Activated B cell treated with CpG ODN at 0.5 μM for 24 hours (primary cell): ENCODE results near the gene ARMC3. TPM values are rescaled to one million over a fixed set of nuclear protein-coding genes. Genes with fewer than 3 reads are reported as not detected.
"Not testable (repeated sequence)": the region's sequence is repeated elsewhere in the genome, so short reads cannot be mapped to it uniquely, and the experiment has no call there.

Source experiments
- ATAC-seq: fragments of 200-7000 bp; cut with Tn5 transposase; one replicate; pipeline ENCODE4 v1.10.0; 2021; ENCODE audit warnings: low read depth, mild to moderate bottlenecking, moderate library complexity
- CTCF ChIA-PET: fragments of 350-600 bp; sonication (Branson Sonifier 250); formaldehyde crosslinking; loops from one replicate; lab custom pipeline; 2021; ENCODE audit warnings: antibody characterized with exemption; lab: Charles Lee
- POLR2A ChIA-PET: fragments of 350-600 bp; sonication (Branson Sonifier 250); formaldehyde crosslinking; loops from one replicate; lab custom pipeline; 2021; ENCODE audit warnings: antibody characterized with exemption; lab: Charles Lee
- DNase-seq: peaks from one replicate; pipeline ENCODE4 v3.0.0; 2022
- H3K27ac Mint-ChIP-seq: one replicate; pipeline ENCODE4 v1.8.0; 2020; ENCODE audit warnings: mixed read lengths
- H3K27me3 Mint-ChIP-seq: one replicate; pipeline ENCODE4 v1.8.0; 2021; ENCODE audit warnings: mixed read lengths
- H3K36me3 Mint-ChIP-seq: one replicate; pipeline ENCODE4 v1.8.0; 2021; ENCODE audit warnings: low read depth, mixed read lengths
- H3K4me1 Mint-ChIP-seq: one replicate; pipeline ENCODE4 v1.8.0; 2021; ENCODE audit warnings: mixed read lengths
- H3K4me3 Mint-ChIP-seq: one replicate; pipeline ENCODE4 v1.8.0; 2020; ENCODE audit warnings: mild to moderate bottlenecking, mixed read lengths
- H3K9me3 Mint-ChIP-seq: one replicate; pipeline ENCODE4 v1.8.0; 2020; ENCODE audit warnings: mixed read lengths
- intact Hi-C: fragments of 100-400 bp; cut with micrococcal nuclease; formaldehyde crosslinking; loops from one replicate; pipeline ENCODE4 v1.15.1; 2024
- total RNA-seq: library from RNA; stranded (reverse); gene quantifications from 2 replicates; pipeline ENCODE4 v1.2.3, GENCODE V29; 2022
- TF ChIP-seq, protein P1 (sequence below): fragments of 200-600 bp; IDR thresholded peaks from one replicate; pipeline ENCODE4 v1.8.0; 2022; ENCODE audit warnings: antibody characterized with exemption, mild to moderate bottlenecking

ARMC3 gene
- total RNA-seq, 1 donor from 2014 or later, result not detected

DNA sequence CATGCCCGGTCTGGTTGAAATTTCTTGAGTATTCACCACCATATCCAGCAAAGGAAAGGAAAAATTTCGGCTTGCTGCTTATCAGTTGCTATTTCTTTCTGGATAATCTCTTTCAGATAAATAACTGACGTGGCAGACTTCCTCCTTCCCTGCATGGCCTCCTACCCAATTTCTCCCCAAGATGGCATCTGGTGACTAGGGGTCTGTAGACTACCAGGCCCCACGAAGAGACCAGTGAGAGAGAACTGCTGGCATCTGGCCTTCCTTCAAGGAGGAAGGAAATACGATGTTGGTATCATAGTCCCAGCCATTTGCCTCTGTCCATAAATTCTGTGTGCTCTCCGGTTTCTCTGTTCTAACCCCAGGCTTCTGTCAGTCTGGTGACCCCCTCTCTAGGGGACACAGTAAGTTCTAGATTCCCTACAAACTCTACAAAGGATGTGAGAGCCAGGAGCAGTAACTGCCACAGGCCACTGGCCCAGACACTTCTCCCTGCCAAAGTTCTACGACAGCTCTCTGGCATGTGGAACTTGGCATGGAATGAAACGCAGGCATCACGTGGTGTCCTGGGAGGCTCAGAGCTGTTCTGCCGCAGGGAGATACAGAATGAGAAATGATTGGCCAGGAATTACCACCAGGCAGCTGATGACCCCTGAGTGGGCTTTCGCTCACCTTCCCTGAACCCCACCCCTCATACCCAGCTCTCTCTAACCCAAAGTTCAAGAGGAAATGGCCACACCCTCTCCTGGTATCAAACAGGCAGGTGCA is 137.5 kb downstream of the ARMC3 start:
- CTCF ChIA-PET, result interaction anchor here (0.6 kb wide), 1 partner anchor 22 kb away, joined by 3 read pairs; no protein-coding TSS in a partner anchor
- Mint-ChIP-seq H3K27ac (no peak overlapping the region), H3K4me1 (no peaks in the 10 kb centered on the region), H3K9me3 (no peaks in the 10 kb centered on the region), H3K27me3 (peaks cover 6% of the 10 kb centered on the region), H3K4me3 (no peak overlapping the region), H3K36me3 (no peaks in the 10 kb centered on the region)
- DNase-seq (no peak), ATAC-seq (no peak)
- TF ChIP-seq, protein P1, sequence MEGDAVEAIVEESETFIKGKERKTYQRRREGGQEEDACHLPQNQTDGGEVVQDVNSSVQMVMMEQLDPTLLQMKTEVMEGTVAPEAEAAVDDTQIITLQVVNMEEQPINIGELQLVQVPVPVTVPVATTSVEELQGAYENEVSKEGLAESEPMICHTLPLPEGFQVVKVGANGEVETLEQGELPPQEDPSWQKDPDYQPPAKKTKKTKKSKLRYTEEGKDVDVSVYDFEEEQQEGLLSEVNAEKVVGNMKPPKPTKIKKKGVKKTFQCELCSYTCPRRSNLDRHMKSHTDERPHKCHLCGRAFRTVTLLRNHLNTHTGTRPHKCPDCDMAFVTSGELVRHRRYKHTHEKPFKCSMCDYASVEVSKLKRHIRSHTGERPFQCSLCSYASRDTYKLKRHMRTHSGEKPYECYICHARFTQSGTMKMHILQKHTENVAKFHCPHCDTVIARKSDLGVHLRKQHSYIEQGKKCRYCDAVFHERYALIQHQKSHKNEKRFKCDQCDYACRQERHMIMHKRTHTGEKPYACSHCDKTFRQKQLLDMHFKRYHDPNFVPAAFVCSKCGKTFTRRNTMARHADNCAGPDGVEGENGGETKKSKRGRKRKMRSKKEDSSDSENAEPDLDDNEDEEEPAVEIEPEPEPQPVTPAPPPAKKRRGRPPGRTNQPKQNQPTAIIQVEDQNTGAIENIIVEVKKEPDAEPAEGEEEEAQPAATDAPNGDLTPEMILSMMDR, result no peak
- intact Hi-C loops, result no loop called here
- POLR2A ChIA-PET, result no interaction called here

DNA sequence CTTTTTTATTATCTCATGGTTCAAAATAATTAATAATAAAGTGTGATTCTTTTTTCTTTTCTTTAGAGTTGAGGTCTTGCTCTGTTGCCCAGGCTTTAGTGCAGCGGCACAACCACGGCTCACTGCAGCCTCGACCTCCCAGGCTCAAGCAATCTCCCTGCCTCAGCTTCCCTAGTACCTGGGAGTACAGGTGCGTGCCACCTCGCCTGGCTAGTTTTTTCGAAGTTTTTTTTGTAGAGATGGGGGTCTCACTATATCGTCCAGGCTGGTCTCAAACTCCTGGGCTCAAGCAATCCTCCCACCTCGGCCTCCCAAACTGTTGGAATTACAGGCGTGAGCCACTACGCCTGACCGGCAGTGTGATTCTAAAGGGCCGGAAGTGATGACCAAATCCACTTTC is 139.5 kb downstream of the ARMC3 start:
- no peak overlapping the region for H3K4me3 Mint-ChIP-seq
- no peaks in the 10 kb centered on the region for H3K36me3 Mint-ChIP-seq
- no peak overlapping the region for H3K27ac Mint-ChIP-seq
- ATAC-seq (no peak), DNase-seq (no peak)
- no peaks in the 10 kb centered on the region for H3K4me1 Mint-ChIP-seq
- peaks cover 10% of the 10 kb centered on the region for H3K27me3 Mint-ChIP-seq
- H3K9me3 Mint-ChIP-seq, result no peaks in the 10 kb centered on the region
- intact Hi-C loops, result no loop called here
- CTCF ChIA-PET, result no interaction called here
- TF ChIP-seq, protein P1, result no peak
- POLR2A ChIA-PET, result no interaction called here

DNA sequence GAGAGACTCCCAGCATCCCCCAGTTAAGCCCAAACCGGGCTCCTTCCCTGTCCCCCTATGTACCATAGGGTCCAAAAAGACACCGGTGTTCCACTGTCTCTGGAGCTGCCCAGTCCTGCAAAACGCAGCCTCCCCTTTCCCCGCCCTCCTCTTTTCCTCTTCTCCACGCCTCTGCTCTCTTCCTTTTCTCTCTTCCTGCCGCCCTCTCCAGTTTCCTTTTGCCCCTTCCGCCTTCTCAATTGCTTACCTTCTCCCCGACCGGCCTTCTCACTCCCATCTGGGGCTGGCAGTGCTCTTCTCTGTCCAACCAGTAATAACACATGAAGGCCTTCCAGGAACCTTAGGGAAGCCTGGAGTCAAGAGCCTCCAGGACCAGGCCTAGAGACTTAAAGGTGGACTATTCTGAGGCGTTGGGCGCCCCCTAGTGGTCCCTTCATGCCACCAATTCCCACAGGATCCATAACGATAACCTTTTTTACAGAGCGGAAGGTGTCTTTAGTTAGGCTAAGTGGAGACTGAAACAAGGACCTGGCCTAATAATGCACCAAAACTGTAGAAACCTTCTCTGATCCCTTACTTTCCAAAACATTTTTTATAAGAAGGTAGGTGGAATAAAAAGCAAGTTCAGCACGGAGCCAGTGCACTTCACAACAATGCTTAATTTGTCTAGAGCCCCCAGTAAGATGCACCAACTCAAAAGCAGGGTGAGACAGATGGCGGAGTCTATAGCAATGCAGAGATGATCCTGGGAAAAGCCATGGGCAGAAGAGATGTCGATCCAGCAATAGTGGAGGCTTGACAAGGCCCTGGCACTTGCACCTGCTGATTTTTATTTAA is 140.3 kb downstream of the ARMC3 start:
- H3K27ac Mint-ChIP-seq, result no peak overlapping the region
- peak; percentile 41 for DNase-seq
- TF ChIP-seq, protein P1, result no peak
- ATAC-seq, result peak; percentile 58
- no peaks in the 10 kb centered on the region for H3K36me3 Mint-ChIP-seq
- H3K27me3 Mint-ChIP-seq, result peaks cover 10% of the 10 kb centered on the region
- intact Hi-C loops, result loop anchor here (1.0 to 2.0 kb wide), 6 partner anchors 79 to 1989 kb away; no protein-coding TSS in a partner anchor
- no peaks in the 10 kb centered on the region for H3K9me3 Mint-ChIP-seq
- ChIA-PET POLR2A (no interaction called here), CTCF (interaction anchor here (1.0 kb wide), 1 partner anchor 1075 kb away, joined by 6 read pairs; no protein-coding TSS in a partner anchor)
- no peaks in the 10 kb centered on the region for H3K4me1 Mint-ChIP-seq
- H3K4me3 Mint-ChIP-seq, result no peak overlapping the region

DNA sequence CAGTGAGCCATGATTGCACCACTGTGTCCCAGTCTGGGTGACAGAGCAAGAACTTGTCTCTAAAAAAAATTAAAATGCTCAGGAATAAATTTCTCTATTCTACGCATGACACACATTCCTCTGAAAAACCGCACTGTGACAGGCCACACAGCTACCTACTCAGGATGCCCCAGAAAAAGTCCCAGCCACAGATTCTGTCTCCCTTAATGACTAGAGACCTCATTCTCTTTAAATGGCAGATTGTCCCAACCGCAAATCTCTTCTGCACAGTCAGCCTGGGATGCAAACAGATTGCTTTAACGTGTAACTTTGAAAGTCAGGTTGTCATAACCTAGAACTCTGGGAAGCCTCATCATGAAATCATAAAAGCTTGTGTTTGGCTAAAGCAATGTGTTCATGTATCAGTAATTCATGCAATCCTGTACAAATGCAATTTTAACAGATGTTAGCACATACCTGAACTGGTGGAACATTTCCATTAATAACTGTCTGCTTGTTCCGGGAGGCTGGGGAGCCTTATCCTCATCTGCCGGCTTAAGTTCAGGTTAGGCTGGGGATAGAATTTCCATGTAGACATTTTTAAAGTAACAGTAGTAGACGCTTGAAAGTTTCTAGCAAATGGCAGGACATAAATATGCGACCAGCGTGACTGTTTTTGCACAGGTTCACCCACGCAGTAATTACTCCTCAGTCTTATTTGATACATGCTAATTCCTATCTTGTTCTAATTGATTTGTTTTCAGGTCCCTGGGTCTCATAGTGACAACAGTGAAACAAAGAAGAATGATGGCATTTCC is 141.4 kb downstream of the ARMC3 start:
- H3K27me3 Mint-ChIP-seq, result peaks cover 16% of the 10 kb centered on the region
- H3K36me3 Mint-ChIP-seq, result no peaks in the 10 kb centered on the region
- no peaks in the 10 kb centered on the region for H3K4me1 Mint-ChIP-seq
- intact Hi-C loops, result loop anchor here (2.0 kb wide), 2 partner anchors 810 to 1990 kb away; no protein-coding TSS in a partner anchor
- H3K4me3 Mint-ChIP-seq, result no peak overlapping the region
- CTCF ChIA-PET, result interaction anchor here (1.0 kb wide), 1 partner anchor 1076 kb away, joined by 6 read pairs; no protein-coding TSS in a partner anchor
- POLR2A ChIA-PET, result no interaction called here
- H3K9me3 Mint-ChIP-seq, result no peaks in the 10 kb centered on the region
- no peak for DNase-seq
- no peak for ATAC-seq
- H3K27ac Mint-ChIP-seq, result no peak overlapping the region
- TF ChIP-seq, protein P1, result no peak

DNA sequence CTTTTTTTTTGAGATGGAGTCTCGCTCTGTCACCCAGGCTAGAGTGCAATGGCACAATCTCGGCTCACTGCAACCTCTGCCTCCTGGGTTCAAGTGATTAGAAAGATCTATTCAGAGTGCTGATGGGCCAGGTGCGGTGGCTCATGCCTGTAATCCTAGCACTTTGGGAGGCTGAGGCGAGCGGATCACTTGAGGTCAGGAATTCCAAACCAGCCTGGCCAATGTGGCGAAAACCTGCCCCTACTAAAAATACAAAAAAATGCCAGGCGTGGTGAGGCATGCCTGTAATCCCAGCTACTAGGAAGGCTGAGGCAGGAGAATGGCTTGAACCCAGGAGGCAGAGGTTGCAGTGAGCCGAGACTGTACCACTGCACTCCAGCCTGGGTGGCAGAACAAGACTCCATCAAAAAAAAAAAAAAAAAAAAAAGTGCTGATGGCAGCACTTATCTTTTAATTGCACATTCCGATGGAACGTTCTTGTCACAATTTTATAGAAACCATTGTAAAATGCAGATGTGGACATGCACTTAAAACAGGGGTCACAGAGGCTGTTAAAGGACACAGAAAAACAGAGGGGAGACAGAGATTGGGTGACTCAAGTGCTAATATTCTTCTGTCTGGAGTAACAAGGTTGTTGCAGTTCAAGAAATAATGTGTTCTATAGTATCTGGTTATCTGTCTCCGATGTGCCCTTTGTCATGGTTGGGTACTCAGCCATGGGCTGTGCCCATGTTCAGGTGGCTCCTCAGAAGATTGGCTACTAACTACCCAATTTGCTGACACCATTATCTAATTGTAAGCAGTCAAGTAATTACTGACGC is 142.4 kb downstream of the ARMC3 start:
- H3K27ac Mint-ChIP-seq, H3K36me3 Mint-ChIP-seq, CTCF ChIA-PET, DNase-seq, ATAC-seq, H3K4me3 Mint-ChIP-seq, POLR2A ChIA-PET, H3K4me1 Mint-ChIP-seq, H3K9me3 Mint-ChIP-seq: not testable (repeated sequence)
- intact Hi-C loops, result loop anchor here (5.0 kb wide), 1 partner anchor 1573 kb away; no protein-coding TSS in a partner anchor
- peaks cover 16% of the 10 kb centered on the region for H3K27me3 Mint-ChIP-seq
